WI38 (cell line): Measurements from ENCODE around the gene CDK4.
"Not testable (repeated sequence)": the region's sequence is repeated elsewhere in the genome, so short reads cannot be mapped to it uniquely, and the experiment has no call there.

Experiments used
- H3K4me3 ChIP-seq: 2 replicates; pipeline ENCODE4 v1.5.1; 2011; ENCODE audit warnings: low read depth, mild to moderate bottlenecking, control low read depth, low read length
- TF ChIP-seq, protein P1 (sequence below): IDR thresholded peaks from 2 replicates; pipeline ENCODE4 v1.5.1; 2012; ENCODE audit warnings: low read depth, mild to moderate bottlenecking, control low read depth, low read length

The CDK4 gene

DNA sequence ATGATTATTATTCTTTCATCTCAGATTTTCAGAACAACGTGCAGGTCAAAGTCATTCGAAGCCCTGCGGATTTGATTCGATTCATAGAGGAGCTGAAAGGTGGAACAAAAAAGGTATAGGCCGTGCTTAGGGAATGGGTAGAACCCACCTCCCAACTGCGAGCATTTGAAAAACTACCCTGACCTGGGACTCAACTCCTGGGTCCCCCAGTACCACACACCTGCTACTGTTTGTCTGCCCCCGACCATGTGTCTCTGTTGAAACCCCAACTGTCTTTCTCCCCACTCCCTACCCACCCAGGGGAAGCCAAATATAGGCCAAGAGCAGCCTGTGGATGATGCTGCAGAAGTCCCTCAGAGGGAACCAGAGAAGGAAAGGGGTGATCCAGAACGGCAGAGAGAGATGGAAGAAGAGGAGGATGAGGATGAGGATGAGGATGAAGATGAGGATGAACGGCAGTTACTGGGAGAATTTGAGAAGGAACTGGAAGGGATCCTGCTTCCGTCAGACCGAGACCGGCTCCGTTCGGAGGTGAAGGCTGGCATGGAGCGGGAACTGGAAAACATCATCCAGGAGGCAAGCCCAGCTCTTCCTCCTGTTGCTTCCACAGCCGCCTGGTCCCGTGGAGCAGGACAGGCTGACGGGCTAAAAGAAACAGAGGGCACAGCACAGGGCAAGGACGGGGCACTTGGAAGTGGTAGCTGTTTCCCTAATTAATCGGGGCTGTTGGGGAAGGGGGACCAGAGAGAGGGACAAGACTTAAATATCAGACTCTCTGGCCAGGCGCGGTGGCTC, 34.1 kb downstream of the CDK4 start:
- TF ChIP-seq, protein P1, sequence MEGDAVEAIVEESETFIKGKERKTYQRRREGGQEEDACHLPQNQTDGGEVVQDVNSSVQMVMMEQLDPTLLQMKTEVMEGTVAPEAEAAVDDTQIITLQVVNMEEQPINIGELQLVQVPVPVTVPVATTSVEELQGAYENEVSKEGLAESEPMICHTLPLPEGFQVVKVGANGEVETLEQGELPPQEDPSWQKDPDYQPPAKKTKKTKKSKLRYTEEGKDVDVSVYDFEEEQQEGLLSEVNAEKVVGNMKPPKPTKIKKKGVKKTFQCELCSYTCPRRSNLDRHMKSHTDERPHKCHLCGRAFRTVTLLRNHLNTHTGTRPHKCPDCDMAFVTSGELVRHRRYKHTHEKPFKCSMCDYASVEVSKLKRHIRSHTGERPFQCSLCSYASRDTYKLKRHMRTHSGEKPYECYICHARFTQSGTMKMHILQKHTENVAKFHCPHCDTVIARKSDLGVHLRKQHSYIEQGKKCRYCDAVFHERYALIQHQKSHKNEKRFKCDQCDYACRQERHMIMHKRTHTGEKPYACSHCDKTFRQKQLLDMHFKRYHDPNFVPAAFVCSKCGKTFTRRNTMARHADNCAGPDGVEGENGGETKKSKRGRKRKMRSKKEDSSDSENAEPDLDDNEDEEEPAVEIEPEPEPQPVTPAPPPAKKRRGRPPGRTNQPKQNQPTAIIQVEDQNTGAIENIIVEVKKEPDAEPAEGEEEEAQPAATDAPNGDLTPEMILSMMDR, result no peak
- H3K4me3 ChIP-seq, result no peak overlapping the region

DNA sequence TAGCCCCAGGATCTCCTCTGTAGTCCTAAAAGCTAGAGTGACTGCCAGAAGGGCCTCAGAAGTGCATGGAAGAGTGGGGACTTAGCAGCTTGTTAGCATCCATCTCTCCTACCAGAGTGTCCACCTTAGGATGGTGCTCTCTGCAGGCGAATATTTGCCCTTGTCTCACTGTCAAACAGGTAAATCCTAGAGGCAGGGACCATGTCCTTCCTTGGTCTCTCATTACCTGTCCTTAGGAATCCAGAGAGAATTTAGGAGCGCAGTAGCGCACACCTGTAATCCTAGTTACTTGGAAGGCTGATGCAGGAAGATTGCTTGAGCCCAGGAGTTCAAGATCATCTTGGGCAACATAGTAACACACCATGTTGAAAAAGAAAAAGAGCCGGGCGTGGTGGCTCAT, 35.0 kb downstream of the CDK4 start:
- TF ChIP-seq, protein P1, result no peak
- H3K4me3 ChIP-seq, result no peak overlapping the region

DNA sequence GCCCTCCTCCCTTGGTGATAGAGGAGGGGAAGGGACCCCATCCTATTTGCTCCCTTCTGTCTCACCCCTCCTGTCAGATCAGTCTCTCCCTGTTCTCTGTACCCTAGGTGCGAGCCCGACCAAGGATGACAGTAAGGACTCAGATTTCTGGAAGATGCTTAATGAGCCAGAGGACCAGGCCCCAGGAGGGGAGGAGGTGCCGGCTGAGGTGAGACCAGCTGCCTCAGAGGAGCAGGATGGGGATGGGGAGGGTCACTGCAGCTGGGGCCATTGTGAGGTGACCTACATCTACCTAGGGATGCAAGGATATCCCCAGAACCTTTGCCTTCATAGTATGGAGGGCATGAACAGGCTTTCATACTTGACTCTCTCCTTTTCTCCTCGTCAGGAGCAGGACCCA, 35.8 kb downstream of the CDK4 start:
- TF ChIP-seq, protein P1, result no peak
- no peak overlapping the region for H3K4me3 ChIP-seq

DNA sequence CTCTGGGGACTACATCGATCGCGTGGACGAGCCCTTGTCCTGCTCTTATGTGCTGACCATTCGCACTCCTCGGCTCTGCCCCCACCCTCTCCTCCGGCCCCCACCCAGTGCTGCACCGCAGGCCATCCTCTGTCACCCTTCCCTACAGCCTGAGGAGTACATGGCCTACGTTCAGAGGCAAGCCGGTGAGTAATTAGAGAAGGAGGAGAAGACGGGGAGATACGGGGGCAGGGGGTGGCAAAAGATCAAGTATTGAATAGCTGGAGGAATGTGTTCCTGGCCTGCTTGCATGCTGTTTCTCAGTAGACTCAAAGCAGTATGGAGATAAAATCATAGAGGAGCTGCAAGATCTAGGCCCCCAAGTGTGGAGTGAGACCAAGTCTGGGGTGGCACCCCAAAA, 36.3 kb downstream of the CDK4 start:
- TF ChIP-seq, protein P1, result no peak
- H3K4me3 ChIP-seq, result no peak overlapping the region

DNA sequence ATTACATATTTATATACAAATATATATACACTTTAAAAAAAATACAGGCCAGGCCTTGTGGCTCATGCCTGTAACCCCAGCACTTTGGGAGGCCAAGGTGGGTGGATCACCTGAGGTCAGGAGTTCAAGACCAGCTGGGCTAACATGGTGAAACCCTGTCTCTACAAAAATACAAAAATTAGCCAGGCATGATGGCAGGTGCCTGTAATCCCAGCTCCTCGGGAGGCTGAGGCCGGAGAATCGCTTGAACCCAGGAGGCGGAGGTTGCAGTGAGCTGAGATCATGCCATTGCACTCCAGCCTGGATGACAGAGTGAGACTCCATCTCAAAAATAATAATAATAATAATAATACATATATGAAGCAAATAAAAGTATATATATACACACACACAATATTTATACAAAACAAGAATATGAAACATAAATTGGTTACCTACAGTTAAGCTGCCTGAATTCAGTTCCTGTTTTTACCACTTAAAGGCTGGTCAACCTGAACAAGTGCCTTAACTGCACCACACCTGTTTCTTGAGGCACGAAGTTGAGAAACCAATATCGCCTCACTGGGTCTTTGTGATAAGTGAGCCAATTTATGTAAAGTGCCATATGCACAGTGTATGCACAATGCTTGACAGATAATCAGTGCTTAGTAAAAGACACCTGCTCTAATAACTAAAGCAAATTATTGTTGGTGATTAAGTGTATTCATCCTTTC, 36.9 kb downstream of the CDK4 start:
- H3K4me3 ChIP-seq, result not testable (repeated sequence)

DNA sequence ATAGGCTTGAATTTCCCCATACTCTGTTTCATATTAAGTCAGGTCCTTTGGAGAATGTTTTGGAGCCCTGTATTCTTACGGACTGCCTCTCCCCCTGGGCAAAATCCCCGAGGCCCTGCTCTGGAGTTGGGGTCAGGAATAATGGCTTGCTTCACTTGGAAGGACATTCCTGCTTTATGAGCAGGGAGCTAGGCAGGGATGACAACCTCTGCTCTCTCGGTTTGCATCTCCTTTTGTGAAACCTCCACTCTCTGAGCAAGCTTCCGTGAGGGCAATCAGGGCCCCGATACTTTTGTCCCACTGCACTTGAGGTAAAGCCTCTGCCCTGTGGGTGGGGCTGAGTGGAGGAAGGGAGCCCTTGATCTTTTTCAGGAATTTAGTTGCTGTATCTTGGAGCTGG, 38.9 kb downstream of the CDK4 start:
- TF ChIP-seq, protein P1, result no peak
- H3K4me3 ChIP-seq, result no peak overlapping the region

DNA sequence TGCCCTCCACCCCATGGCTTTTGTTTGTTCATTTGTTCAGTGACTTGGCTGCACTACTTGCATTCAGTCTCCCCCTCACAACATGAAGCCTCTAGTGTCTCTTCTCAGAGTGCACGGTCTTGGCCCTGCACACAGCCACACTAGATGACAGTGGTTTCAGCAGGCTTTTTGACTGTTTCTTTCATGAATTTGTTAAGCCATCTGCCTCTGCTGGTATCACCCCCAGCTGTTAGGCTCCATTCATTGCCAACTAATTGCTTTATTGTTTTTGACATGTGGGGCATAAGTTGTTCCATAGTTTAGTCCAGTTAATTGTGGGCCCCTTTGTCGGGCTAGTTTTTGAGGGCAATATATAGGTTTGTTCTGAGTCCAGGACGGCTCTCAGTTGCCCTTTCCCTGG, 39.4 kb downstream of the CDK4 start:
- TF ChIP-seq, protein P1, result no peak
- H3K4me3 ChIP-seq, result no peak overlapping the region
